GM12873 (cell line): ENCODE results near the gene OR52W1.

Experiments
- TF ChIP-seq, protein P1 (sequence below): IDR thresholded peaks from 2 replicates; pipeline ENCODE4 v1.5.1; 2012; ENCODE audit warnings: low read depth, mild to moderate bottlenecking, moderate library complexity, low read length, control low read depth; ENCODE audit not compliant: insufficient read depth; ENCODE audit errors: missing control alignments

The OR52W1 gene

GRCh38 chr11:6217722-6218121, 18.7 kb downstream of the OR52W1 start:
- TF ChIP-seq, protein P1, sequence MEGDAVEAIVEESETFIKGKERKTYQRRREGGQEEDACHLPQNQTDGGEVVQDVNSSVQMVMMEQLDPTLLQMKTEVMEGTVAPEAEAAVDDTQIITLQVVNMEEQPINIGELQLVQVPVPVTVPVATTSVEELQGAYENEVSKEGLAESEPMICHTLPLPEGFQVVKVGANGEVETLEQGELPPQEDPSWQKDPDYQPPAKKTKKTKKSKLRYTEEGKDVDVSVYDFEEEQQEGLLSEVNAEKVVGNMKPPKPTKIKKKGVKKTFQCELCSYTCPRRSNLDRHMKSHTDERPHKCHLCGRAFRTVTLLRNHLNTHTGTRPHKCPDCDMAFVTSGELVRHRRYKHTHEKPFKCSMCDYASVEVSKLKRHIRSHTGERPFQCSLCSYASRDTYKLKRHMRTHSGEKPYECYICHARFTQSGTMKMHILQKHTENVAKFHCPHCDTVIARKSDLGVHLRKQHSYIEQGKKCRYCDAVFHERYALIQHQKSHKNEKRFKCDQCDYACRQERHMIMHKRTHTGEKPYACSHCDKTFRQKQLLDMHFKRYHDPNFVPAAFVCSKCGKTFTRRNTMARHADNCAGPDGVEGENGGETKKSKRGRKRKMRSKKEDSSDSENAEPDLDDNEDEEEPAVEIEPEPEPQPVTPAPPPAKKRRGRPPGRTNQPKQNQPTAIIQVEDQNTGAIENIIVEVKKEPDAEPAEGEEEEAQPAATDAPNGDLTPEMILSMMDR: no peak

DNA sequence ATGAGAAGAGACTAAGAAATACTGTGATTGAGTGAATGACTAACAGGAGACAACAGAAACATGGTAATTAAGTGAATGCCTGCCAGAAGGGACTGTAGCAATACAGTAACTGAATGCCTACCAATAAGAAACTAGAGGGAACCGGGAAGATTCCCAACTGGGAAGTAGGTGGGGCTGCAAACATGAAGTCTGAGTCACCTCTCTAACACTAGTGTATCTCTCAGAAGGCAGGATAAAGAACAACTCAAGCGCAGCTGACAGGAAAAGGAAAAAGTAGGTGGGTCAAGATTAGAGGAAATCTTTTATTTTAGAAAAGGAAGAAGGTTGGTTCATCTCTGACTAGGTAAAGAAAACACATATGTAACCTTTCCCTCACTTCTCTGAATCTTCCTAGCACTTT, 20.3 kb downstream of the OR52W1 start:
- TF ChIP-seq, protein P1: no peak

GRCh38 chr11:6223854-6224253, 24.8 kb downstream of the OR52W1 start:
- TF ChIP-seq, protein P1: no peak

DNA sequence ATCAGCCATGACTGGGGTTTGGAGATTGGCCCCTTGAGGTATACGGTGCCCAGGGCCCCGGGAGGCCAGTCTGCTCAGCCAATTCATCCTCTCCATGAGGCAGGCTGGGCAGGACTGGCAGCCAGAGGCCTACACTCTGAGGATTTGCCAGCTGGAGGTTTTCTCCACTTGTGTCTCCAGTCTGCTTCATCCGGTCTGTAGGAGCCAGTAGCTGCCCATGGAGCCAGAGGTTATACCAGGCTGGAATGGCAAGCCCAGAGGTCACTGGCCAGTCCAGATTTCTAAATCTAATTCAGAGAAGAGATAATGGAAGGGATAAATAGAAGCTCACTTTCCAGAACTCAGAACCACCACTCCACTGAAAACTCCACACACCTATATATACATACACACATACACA, 25.4 kb downstream of the OR52W1 start:
- TF ChIP-seq, protein P1: no peak

DNA sequence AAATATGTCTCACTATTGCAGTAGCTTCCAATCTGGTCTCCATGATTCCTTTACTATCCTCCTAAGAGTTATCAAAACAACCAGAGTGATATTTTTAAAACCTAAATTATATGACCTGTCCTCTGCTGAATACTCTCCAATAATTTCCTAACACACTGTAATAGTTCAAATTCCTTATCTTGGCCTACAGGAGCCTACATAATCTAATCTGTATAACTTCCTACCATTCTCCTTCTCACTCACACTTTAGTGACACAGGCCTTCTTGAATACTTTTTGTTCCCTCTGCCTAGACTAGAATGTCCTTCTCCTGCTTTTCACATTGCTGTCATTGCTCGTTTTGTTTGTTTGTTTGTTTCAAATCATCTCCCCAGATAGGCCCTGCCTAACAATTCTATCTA, 26.0 kb downstream of the OR52W1 start:
- TF ChIP-seq, protein P1: no peak

DNA sequence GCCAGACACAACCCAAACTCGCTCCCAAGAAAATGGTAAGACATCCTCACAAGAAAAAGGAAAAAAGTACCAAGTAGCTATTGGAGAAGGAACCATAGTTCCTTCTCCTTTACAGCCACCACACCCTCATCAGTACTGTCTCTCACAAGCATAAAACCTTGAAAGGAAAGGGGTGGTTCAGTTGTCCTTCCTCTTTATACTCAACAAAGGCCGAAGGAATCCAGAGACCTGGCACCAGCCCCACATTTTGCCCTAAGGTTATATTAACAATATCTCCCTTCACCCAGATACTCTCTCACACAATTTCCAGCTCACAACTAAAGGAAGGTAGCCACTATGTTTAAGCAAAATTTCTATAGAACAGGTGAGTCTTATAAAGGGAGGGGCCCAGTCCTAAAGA, 26.9 kb downstream of the OR52W1 start:
- TF ChIP-seq, protein P1: no peak

GRCh38 chr11:6228520-6228919, 29.5 kb downstream of the OR52W1 start:
- TF ChIP-seq, protein P1: no peak

GRCh38 chr11:6229911-6230310, 30.9 kb downstream of the OR52W1 start:
- TF ChIP-seq, protein P1: no peak
